NB4 (cell line): ENCODE measurements around the gene B3GNT2.

Source experiments
- POLR2A ChIP-seq: IDR thresholded peaks from 2 replicates; pipeline ENCODE4 v1.6.1; 2011; ENCODE audit warnings: mild to moderate bottlenecking; ENCODE audit not compliant: insufficient read length; ENCODE audit errors: extremely low read depth
- TF ChIP-seq, protein P1 (sequence below): IDR thresholded peaks from one replicate; pipeline ENCODE4 v1.5.1; 2012; ENCODE audit warnings: low read depth, low read length
- TF ChIP-seq, protein P2 (sequence below): IDR thresholded peaks from 2 replicates; pipeline ENCODE4 v1.6.1; 2011; ENCODE audit warnings: low read depth, low read length

DNA sequence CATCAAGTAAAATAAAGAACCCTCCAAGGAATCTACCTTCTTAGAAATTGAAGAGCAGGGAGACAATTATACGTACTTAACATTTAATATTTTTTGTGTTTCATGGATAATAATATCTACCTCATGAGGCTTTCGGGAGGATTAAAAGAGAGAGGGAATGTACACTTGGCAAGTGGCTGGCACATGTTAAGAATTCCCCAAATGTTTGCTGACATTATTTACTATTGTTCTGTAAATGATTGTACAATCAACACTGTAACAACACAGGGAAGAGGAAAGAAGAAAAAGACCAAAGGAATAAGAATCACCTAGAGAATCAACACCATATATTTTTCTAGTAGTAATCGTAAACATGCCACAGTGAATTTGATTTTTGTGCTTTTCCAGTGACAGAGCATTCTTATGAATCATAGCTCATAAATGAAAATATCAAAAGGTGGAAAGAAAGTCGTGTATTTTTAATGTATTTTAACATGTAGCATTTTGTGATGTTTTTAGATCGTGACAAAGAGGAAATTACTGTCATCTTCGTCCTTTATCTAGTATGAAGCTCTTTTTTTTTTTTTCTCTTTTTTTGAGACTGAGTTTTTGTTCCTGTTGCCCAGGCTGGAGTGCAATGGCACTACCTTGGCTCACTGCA, 67.3 kb downstream of the B3GNT2 start:
- TF ChIP-seq POLR2A, result no peak
- TF ChIP-seq, protein P1, sequence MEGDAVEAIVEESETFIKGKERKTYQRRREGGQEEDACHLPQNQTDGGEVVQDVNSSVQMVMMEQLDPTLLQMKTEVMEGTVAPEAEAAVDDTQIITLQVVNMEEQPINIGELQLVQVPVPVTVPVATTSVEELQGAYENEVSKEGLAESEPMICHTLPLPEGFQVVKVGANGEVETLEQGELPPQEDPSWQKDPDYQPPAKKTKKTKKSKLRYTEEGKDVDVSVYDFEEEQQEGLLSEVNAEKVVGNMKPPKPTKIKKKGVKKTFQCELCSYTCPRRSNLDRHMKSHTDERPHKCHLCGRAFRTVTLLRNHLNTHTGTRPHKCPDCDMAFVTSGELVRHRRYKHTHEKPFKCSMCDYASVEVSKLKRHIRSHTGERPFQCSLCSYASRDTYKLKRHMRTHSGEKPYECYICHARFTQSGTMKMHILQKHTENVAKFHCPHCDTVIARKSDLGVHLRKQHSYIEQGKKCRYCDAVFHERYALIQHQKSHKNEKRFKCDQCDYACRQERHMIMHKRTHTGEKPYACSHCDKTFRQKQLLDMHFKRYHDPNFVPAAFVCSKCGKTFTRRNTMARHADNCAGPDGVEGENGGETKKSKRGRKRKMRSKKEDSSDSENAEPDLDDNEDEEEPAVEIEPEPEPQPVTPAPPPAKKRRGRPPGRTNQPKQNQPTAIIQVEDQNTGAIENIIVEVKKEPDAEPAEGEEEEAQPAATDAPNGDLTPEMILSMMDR, result no peak
- TF ChIP-seq, protein P2, sequence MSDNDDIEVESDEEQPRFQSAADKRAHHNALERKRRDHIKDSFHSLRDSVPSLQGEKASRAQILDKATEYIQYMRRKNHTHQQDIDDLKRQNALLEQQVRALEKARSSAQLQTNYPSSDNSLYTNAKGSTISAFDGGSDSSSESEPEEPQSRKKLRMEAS, result no peak
